ENCODE measurements around the gene ERAL1.
A peak's percentile ranks its signal among the peaks of the same experiment; 100 is the strongest.

DNA sequence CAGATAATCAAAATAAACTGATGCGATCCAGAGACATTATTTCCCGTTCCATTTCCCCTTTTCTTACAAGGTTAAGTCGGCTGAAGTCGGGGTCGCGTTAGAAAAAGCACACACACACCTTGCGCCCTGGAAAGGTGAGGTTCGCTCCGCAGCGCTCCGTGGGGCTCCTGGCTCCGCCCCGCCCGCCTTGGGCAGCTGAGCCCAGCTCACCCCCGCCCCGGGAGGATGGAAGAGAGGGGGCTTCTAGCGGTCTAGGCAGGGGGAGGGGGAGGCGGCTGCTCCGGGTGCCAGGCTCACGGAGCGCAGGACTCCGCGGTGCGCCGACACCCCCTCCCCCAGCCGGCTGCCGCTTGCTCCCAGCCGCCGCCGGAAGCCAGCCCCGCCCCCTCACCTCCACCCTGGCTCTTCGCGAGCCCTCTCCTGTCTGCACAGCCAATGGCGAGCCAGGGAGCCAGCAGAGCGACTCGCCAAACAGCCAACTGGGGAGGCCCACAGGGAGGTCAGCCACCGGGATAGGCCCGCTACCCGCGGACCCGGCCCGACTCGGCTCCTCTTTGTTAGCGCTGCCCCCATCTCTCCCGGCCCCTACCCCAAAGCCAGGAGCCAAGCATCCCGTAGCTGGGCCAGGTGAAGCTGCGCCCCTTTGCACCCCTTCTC is 42.6 kb upstream of the ERAL1 start:
- TF ChIP-seq, protein P1, sequence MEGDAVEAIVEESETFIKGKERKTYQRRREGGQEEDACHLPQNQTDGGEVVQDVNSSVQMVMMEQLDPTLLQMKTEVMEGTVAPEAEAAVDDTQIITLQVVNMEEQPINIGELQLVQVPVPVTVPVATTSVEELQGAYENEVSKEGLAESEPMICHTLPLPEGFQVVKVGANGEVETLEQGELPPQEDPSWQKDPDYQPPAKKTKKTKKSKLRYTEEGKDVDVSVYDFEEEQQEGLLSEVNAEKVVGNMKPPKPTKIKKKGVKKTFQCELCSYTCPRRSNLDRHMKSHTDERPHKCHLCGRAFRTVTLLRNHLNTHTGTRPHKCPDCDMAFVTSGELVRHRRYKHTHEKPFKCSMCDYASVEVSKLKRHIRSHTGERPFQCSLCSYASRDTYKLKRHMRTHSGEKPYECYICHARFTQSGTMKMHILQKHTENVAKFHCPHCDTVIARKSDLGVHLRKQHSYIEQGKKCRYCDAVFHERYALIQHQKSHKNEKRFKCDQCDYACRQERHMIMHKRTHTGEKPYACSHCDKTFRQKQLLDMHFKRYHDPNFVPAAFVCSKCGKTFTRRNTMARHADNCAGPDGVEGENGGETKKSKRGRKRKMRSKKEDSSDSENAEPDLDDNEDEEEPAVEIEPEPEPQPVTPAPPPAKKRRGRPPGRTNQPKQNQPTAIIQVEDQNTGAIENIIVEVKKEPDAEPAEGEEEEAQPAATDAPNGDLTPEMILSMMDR (IDR thresholded peaks at IDR 0.05), result no peak
- TF ChIP-seq POLR2A (IDR thresholded peaks at IDR 0.05), result peak; percentile 18
